HepG2 (cell line): ENCODE results near the gene DHX58. TPM values are rescaled to one million over a fixed set of nuclear protein-coding genes. Genes with fewer than 3 reads are reported as not detected.
A peak's percentile ranks its signal among the peaks of the same experiment; 100 is the strongest.

Experiments
- ATAC-seq: fragments of 200-7000 bp; cut with Tn5 transposase; 3 replicates; pipeline ENCODE4 v1.9.1; 2020; ENCODE audit warnings: mild to moderate bottlenecking, moderate library complexity
- BruUV-seq: library from RNA; stranded (reverse); fragments of 400-500 nt; replicated peaks from 2 replicates; lab custom pipeline; 2021; lab: Mats Ljungman, UMichigan
- CTCF ChIA-PET: fragments of 300-600 bp; formaldehyde crosslinking; extraction: SDS; loops from one replicate; lab custom pipeline; 2021; ENCODE audit warnings: low total read pairs, inconsistent platforms, low intra/inter-chr PET ratio; lab: Yijun Ruan, JAX
- POLR2A ChIA-PET: fragments of 350-600 bp; sonication (Branson Sonifier 250); formaldehyde crosslinking; loops from one replicate; lab custom pipeline; 2020; ENCODE audit warnings: antibody characterized with exemption, inconsistent platforms; lab: Yijun Ruan, JAX
- DNase-seq: peaks from one replicate; pipeline ENCODE4 v3.0.0-alpha.2; 2015; ENCODE audit warnings: low spot score
- FAIRE-seq: peaks from 3 replicates; lab custom pipeline; 2011; peaks lifted over from hg19 to GRCh38; lab: Jason Lieb, UNC
- H2AFZ ChIP-seq: one replicate; pipeline ENCODE4 v1.6.1; 2011; ENCODE audit warnings: low read length, inconsistent platforms
- H3K27ac ChIP-seq: fragments of 300-600 bp; 3 replicates; pipeline ENCODE4 v1.8.0; 2011; ENCODE audit warnings: mixed run types, mild to moderate bottlenecking, mixed read lengths, low read length, inconsistent platforms; ENCODE audit not compliant: insufficient read depth; ENCODE audit errors: extremely low read length
- H3K27me3 ChIP-seq, 2 experiments: fragments of 200-600 bp in 1 of 2; 2 replicates in 1 of 2; 3 replicates in 1 of 2; pipeline versions ENCODE4 v1.6.0 to v1.8.0; 2011; ENCODE audit warnings: low read length in 2 of 2, mild to moderate bottlenecking in 2 of 2, moderate library complexity in 2 of 2, inconsistent platforms in 1 of 2; ENCODE audit not compliant: insufficient read depth in 2 of 2, control insufficient read depth in 1 of 2
- H3K36me3 ChIP-seq, 2 experiments: fragments of 200-600 bp in 1 of 2; replicated peaks in 1 of 2; 2 replicates in 1 of 2; 3 replicates in 1 of 2; pipeline versions ENCODE4 v1.5.1 to v1.8.0; 2011; ENCODE audit warnings: low read length in 2 of 2, inconsistent platforms in 1 of 2; ENCODE audit not compliant: insufficient read depth in 2 of 2, control insufficient read depth in 1 of 2
- H3K4me1 ChIP-seq: 2 replicates; pipeline ENCODE4 v1.5.1; 2012; ENCODE audit warnings: low read length, inconsistent platforms; ENCODE audit not compliant: insufficient read depth
- H3K4me2 ChIP-seq: 2 replicates; pipeline ENCODE4 v1.6.0; 2011; ENCODE audit warnings: low read depth, low read length, inconsistent platforms
- H3K4me3 ChIP-seq, 3 experiments: fragments of 200-600 bp in 1 of 3; sonication (generic), shearing (Covaris generic) in 1 of 3; replicated peaks in 1 of 3; 2 replicates each; pipeline ENCODE4 v1.5.1; 2011 to 2016; ENCODE audit warnings: low read length in 3 of 3, inconsistent platforms in 2 of 3, low read depth in 2 of 3, mild to moderate bottlenecking in 2 of 3, control low read depth in 1 of 3, mixed read lengths in 1 of 3; ENCODE audit not compliant: insufficient read depth in 1 of 3
- H3K79me2 ChIP-seq: one replicate; pipeline ENCODE4 v1.6.1; 2011; ENCODE audit warnings: low read length, inconsistent platforms; ENCODE audit not compliant: insufficient read depth
- H3K9ac ChIP-seq: 2 replicates; pipeline ENCODE4 v1.6.0; 2011; ENCODE audit warnings: mild to moderate bottlenecking, low read depth, low read length, inconsistent platforms; ENCODE audit not compliant: insufficient read depth
- H3K9me3 ChIP-seq: 2 replicates; pipeline ENCODE4 v1.5.1; 2012; ENCODE audit warnings: mild to moderate bottlenecking, low read length
- H4K20me1 ChIP-seq: 2 replicates; pipeline ENCODE4 v1.6.0; 2011; ENCODE audit warnings: inconsistent platforms, mild to moderate bottlenecking, low read length, moderate library complexity; ENCODE audit not compliant: insufficient read depth
- ASH2L ChIP-seq: fragments of 300-600, 200-600 bp; sonication (generic); IDR thresholded peaks from 2 replicates; pipeline ENCODE4 v1.7.0; 2017; ENCODE audit warnings: low read depth, mild to moderate bottlenecking, moderate library complexity, mixed read lengths, low read length; ENCODE audit not compliant: insufficient read length
- HNRNPL ChIP-seq: fragments of 200-400 bp; formaldehyde crosslinking; IDR thresholded peaks from 2 replicates; pipeline ENCODE4 v1.6.1; 2017; ENCODE audit warnings: mild to moderate bottlenecking, low read depth, low read length
- KDM5B ChIP-seq: sonication (generic); formaldehyde crosslinking; IDR thresholded peaks from 2 replicates; pipeline ENCODE4 v1.4.0; 2020; ENCODE audit warnings: missing genetic modification reagents, mild to moderate bottlenecking, borderline replicate concordance
- REL ChIP-seq: sonication (generic); formaldehyde crosslinking; conservative IDR thresholded peaks from 2 replicates; pipeline ENCODE4 v1.8.0; 2022; ENCODE audit warnings: mild to moderate bottlenecking, missing genetic modification reagents, moderate library complexity
- SATB2 ChIP-seq: sonication (generic); formaldehyde crosslinking; IDR thresholded peaks from 2 replicates; pipeline ENCODE4 v1.5.0; 2020; ENCODE audit warnings: missing genetic modification reagents
- THAP11 ChIP-seq: IDR thresholded peaks from 2 replicates; pipeline ENCODE4 v1.6.1; 2016; ENCODE audit warnings: missing biosample characterization, missing genetic modification reagents
- ZBTB7A ChIP-seq: sonication (generic); formaldehyde crosslinking; IDR thresholded peaks from 2 replicates; pipeline ENCODE4 v1.8.0; 2022; ENCODE audit warnings: mild to moderate bottlenecking, missing genetic modification reagents
- ZMAT3 ChIP-seq: sonication (generic); formaldehyde crosslinking; conservative IDR thresholded peaks from 2 replicates; pipeline ENCODE4 v1.7.0; 2021; ENCODE audit warnings: missing genetic modification reagents
- ZNF761 ChIP-seq: sonication (generic); formaldehyde crosslinking; conservative IDR thresholded peaks from 2 replicates; pipeline ENCODE4 v1.4.0; 2020; ENCODE audit warnings: mild to moderate bottlenecking, missing genetic modification reagents
- ZNF788 ChIP-seq: sonication (generic); formaldehyde crosslinking; IDR thresholded peaks from 2 replicates; pipeline ENCODE4 v1.5.0; 2020; ENCODE audit warnings: mild to moderate bottlenecking, missing genetic modification reagents, borderline replicate concordance
- WGBS: methylation state at CpG from one replicate; pipeline ENCODE4 v1.1.6; 2017; ENCODE audit warnings: low lambda C conversion rate; 5-methylcytosine and 5-hydroxymethylcytosine counted together
- in situ Hi-C: cut with HindIII; loops from 2 replicates; pipeline ENCODE4 v1.10.0; 2017; ENCODE audit warnings: low pct_unique_long_range_greater_than_20kb; ENCODE audit not compliant: extremely low pct_ligation_motif_present
- intact Hi-C: fragments of 100-400 bp; cut with micrococcal nuclease; formaldehyde crosslinking; loops from one replicate; pipeline ENCODE4 v1.10.0; 2022; ENCODE audit not compliant: unreplicated experiment
- polyA plus RNA-seq, 8 experiments: library from polyadenylated mRNA; depleted of rRNA in 3 of 8; stranded (reverse) in 7 of 8; unstranded in 1 of 8; fragments of >200 nt; fragmentation: Illumina TruSeq in 4 of 8; extraction: Trizol in 4 of 8; gene quantifications; 2 replicates each; pipeline versions ENCODE4 v1.2.1 to v1.2.3, GENCODE V29; 2011 to 2016; ENCODE audit warnings: low read depth in 4 of 8, missing spikeins in 1 of 8, mixed read lengths in 1 of 8; ENCODE audit not compliant: insufficient read depth in 1 of 8
- total RNA-seq, 5 experiments: library from RNA; depleted of rRNA; stranded (reverse); fragments of >200 nt; fragmentation: Illumina TruSeq; extraction: Trizol; gene quantifications; 2 replicates each; pipeline ENCODE4 v1.2.3, GENCODE V29; 2016; ENCODE audit warnings: low read depth in 1 of 5
- TF ChIP-seq, protein P1 (sequence below): IDR thresholded peaks from 2 replicates; pipeline ENCODE4 v1.4.0; 2020; ENCODE audit warnings: mild to moderate bottlenecking, missing genetic modification reagents
- TF ChIP-seq, protein P2 (sequence below): sonication (generic); formaldehyde crosslinking; IDR thresholded peaks from 2 replicates; pipeline ENCODE4 v1.8.0; 2023; ENCODE audit warnings: mild to moderate bottlenecking, missing genetic modification reagents
- TF ChIP-seq, protein P3 (sequence below): sonication (generic); formaldehyde crosslinking; IDR thresholded peaks from 2 replicates; pipeline ENCODE4 v1.4.0; 2020; ENCODE audit warnings: missing genetic modification reagents

The DHX58 gene
- total and polyA plus RNA-seq, 2 of the 13 experiments (the other 11 are each of a cell fraction or from before 2014, with no cell fraction given), result 6.7 to 7.8 TPM

- ChIA-PET POLR2A (interaction anchor here (1.1 kb wide), 1 partner anchor 35 kb away, joined by 3 read pairs; the partner anchor contains the start of gene GHDC), CTCF (no interaction called here)
- Histone ChIP-seq H3K27ac (no peak overlapping the region), H3K4me1 (peaks cover 64% of the 10 kb centered on the region), H3K36me3 (no peaks in the 10 kb centered on the region), H3K9ac (peak overlapping the region; percentile 36; the same call in 1 of the 2 replicates), H3K4me3 (peak overlapping the region in 1 of 3 experiments; percentile 27; a peak in 1 of 6 replicates), H3K27me3 (no peaks in the 10 kb centered on the region), H2AFZ (no peak overlapping the region), H3K9me3 (no peaks in the 10 kb centered on the region), H3K4me2 (peak overlapping the region; percentile 45; the same call in 1 of the 2 replicates), H3K79me2 (no peaks in the 10 kb centered on the region), H4K20me1 (no peaks in the 10 kb centered on the region)
- no TSS peak for BruUV-seq
- WGBS, result 60% methylated on average over 13 of the region's 14 CpGs
- in situ Hi-C loops (no loop called here), intact Hi-C loops (loop anchor here (5.0 kb wide), 1 partner anchor 38 kb away; the partner anchor contains the start of genes HSPB9 and KAT2A)
- no peak for DNase-seq
- no peak for FAIRE-seq
- ATAC-seq, result no peak
- TF ChIP-seq KDM5B (0 out of 2 replicates have a peak, but pooled peaks have one; percentile 12), SATB2 (no peak), ASH2L (no peak), HNRNPL (no peak), REL (CRISPR knock-in tag) (no peak), ZMAT3 (CRISPR knock-in tag) (peak; percentile 16; the same call in 1 of the 2 replicates), ZNF761 (CRISPR knock-in tag) (no peak), THAP11 (CRISPR knock-in tag) (0 out of 2 replicates have a peak, but pooled peaks have one; percentile 12), ZBTB7A (CRISPR knock-in tag) (no peak), ZNF788 (CRISPR knock-in tag) (0 out of 2 replicates have a peak, but pooled peaks have one; percentile 19)
- TF ChIP-seq, protein P1, sequence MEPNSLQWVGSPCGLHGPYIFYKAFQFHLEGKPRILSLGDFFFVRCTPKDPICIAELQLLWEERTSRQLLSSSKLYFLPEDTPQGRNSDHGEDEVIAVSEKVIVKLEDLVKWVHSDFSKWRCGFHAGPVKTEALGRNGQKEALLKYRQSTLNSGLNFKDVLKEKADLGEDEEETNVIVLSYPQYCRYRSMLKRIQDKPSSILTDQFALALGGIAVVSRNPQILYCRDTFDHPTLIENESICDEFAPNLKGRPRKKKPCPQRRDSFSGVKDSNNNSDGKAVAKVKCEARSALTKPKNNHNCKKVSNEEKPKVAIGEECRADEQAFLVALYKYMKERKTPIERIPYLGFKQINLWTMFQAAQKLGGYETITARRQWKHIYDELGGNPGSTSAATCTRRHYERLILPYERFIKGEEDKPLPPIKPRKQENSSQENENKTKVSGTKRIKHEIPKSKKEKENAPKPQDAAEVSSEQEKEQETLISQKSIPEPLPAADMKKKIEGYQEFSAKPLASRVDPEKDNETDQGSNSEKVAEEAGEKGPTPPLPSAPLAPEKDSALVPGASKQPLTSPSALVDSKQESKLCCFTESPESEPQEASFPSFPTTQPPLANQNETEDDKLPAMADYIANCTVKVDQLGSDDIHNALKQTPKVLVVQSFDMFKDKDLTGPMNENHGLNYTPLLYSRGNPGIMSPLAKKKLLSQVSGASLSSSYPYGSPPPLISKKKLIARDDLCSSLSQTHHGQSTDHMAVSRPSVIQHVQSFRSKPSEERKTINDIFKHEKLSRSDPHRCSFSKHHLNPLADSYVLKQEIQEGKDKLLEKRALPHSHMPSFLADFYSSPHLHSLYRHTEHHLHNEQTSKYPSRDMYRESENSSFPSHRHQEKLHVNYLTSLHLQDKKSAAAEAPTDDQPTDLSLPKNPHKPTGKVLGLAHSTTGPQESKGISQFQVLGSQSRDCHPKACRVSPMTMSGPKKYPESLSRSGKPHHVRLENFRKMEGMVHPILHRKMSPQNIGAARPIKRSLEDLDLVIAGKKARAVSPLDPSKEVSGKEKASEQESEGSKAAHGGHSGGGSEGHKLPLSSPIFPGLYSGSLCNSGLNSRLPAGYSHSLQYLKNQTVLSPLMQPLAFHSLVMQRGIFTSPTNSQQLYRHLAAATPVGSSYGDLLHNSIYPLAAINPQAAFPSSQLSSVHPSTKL, result no peak
- TF ChIP-seq, protein P2, sequence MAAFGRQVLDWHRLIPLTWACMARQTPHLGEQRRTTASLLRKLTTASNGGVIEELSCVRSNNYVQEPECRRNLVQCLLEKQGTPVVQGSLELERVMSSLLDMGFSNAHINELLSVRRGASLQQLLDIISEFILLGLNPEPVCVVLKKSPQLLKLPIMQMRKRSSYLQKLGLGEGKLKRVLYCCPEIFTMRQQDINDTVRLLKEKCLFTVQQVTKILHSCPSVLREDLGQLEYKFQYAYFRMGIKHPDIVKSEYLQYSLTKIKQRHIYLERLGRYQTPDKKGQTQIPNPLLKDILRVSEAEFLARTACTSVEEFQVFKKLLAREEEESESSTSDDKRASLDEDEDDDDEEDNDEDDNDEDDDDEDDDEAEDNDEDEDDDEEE (CRISPR knock-in tag), result no peak
- TF ChIP-seq, protein P3, sequence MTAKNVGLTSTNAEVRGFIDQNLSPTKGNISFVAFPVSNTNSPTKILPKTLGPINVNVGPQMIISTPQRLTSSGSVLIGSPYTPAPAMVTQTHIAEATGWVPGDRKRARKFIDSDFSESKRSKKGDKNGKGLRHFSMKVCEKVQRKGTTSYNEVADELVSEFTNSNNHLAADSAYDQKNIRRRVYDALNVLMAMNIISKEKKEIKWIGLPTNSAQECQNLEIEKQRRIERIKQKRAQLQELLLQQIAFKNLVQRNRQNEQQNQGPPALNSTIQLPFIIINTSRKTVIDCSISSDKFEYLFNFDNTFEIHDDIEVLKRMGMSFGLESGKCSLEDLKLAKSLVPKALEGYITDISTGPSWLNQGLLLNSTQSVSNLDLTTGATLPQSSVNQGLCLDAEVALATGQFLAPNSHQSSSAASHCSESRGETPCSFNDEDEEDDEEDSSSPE, result no peak
These were observed 47.4 kb upstream of the DHX58 start for GRCh38 chr17:42159796-42160530.
